Gastrocnemius medialis (tissue), 4 donors: ENCODE measurements around the gene CSRNP3. TPM values are rescaled to one million over a fixed set of nuclear protein-coding genes. Genes with fewer than 3 reads are reported as not detected.

Source experiments
- ATAC-seq, 2 donors: fragments of 150-250 bp; one replicate each; pipeline ENCODE4 v1.9.1; 2016
- DNase-seq, 2 donors: peaks; one replicate each; pipeline ENCODE4 v3.0.0-alpha.2; 2019
- H3K27ac ChIP-seq, 4 donors: fragments of 200-600 bp; sonication (generic); 1 replicate in 1 of 4; 2 replicates in 3 of 4; pipeline ENCODE4 v1.5.1; 2016 to 2018; ENCODE audit warnings: mild to moderate bottlenecking in 2 of 4, moderate library complexity in 1 of 4
- H3K27me3 ChIP-seq, 3 donors: fragments of 200-600 bp; sonication (generic) in 2 of 3; 1 replicate in 1 of 3; 2 replicates in 2 of 3; pipeline versions ENCODE4 v1.5.1 to v1.6.0; 2016 to 2019; ENCODE audit warnings: mild to moderate bottlenecking in 1 of 3, moderate library complexity in 1 of 3
- H3K36me3 ChIP-seq, 2 donors: fragments of 200-600 bp; sonication (generic) in 1 of 2; one replicate each; pipeline ENCODE4 v1.5.1; 2017 to 2018
- H3K4me1 ChIP-seq, 2 donors: fragments of 200-600 bp; sonication (generic) in 1 of 2; one replicate each; pipeline ENCODE4 v1.5.1; 2016 to 2017; ENCODE audit warnings: mild to moderate bottlenecking in 2 of 2
- H3K4me3 ChIP-seq, 4 donors: fragments of 200-600 bp; sonication (generic) in 3 of 4; 1 replicate in 1 of 4; 2 replicates in 3 of 4; pipeline ENCODE4 v1.5.1; 2016 to 2019; ENCODE audit warnings: mild to moderate bottlenecking in 2 of 4
- H3K9me3 ChIP-seq, 3 donors: fragments of 200-600 bp; sonication (generic) in 2 of 3; 1 replicate in 1 of 3; 2 replicates in 2 of 3; pipeline ENCODE4 v1.5.1; 2016 to 2019
- CTCF ChIP-seq, 5 experiments: fragments of 450-650 bp in 3 of 5; fragments of 200-600 bp in 2 of 5; sonication (generic) in 2 of 5; IDR thresholded peaks in 4 of 5; conservative IDR thresholded peaks in 1 of 5; 1 replicate in 4 of 5; 2 replicates in 1 of 5; pipeline ENCODE4 v1.5.1; 2016 to 2019; ENCODE audit warnings: antibody characterized with exemption in 5 of 5, mild to moderate bottlenecking in 3 of 5, moderate library complexity in 3 of 5
- POLR2A ChIP-seq, 2 donors: fragments of 450-650 bp; IDR thresholded peaks; one replicate each; pipeline ENCODE4 v1.6.1; 2017; ENCODE audit warnings: antibody characterized with exemption in 2 of 2, mild to moderate bottlenecking in 2 of 2, moderate library complexity in 2 of 2
- in situ Hi-C, 4 donors: fragments of 200-750 bp; cut with MboI; loops; one replicate each; pipeline versions ENCODE4 v1.15.0 to v1.8.0; 2017; ENCODE audit warnings: low sequenced_read_pairs in 4 of 4
- intact Hi-C: fragments of 100-400 bp; cut with DNase I; formaldehyde crosslinking; loops from one replicate; pipeline ENCODE4 v1.15.1; 2023; ENCODE audit warnings: low total_unique reads
- total RNA-seq, 4 donors: library from RNA; depleted of rRNA; stranded (reverse); fragments of >200 nt; gene quantifications; one replicate each; pipeline versions ENCODE4 v1.1.0 to v1.2.3, GENCODE V29; 2016

CSRNP3 gene
- total RNA-seq, 4 donors from 2014 or later = 0.05 to 0.27 (median 0.08) TPM

- H3K4me1 ChIP-seq = no peaks in the 10 kb centered on the region
- no peaks in the 10 kb centered on the region for H3K9me3 ChIP-seq
- DNase-seq = no peak
- no peak overlapping the region for H3K4me3 ChIP-seq
- no peak for TF ChIP-seq CTCF (IDR thresholded peaks at IDR 0.05 in 4 of 5, conservative IDR thresholded peaks at IDR 0.05 in 1 of 5)
- ATAC-seq = no peak
- H3K27me3 ChIP-seq = no peaks in the 10 kb centered on the region
- intact Hi-C loops = no loop called here
- H3K27ac ChIP-seq = no peak overlapping the region
- H3K36me3 ChIP-seq = no peaks in the 10 kb centered on the region
- in situ Hi-C loops = no loop called here
These were observed 89.3 kb downstream of the CSRNP3 start for GRCh38 chr2:165558832-165559231.

- Histone ChIP-seq H3K27me3 (no peaks in the 10 kb centered on the region), H3K9me3 (no peaks in the 10 kb centered on the region), H3K4me3 (no peak overlapping the region), H3K36me3 (no peaks in the 10 kb centered on the region), H3K4me1 (no peaks in the 10 kb centered on the region), H3K27ac (no peak overlapping the region)
- TF ChIP-seq POLR2A (IDR thresholded peaks at IDR 0.05) (no peak), CTCF (IDR thresholded peaks at IDR 0.05 in 4 of 5, conservative IDR thresholded peaks at IDR 0.05 in 1 of 5) (no peak)
- in situ Hi-C loops (no loop called here), intact Hi-C loops (no loop called here)
- no peak for DNase-seq
- ATAC-seq = no peak
These were observed 91.0 kb downstream of the CSRNP3 start for GRCh38 chr2:165560377-165560988.

GRCh38 chr2:165561516-165561915 is 92.0 kb downstream of the CSRNP3 start:
- intact Hi-C loops = no loop called here
- ATAC-seq (no peak), DNase-seq (no peak)
- Histone ChIP-seq H3K4me3 (no peak overlapping the region), H3K27ac (no peak overlapping the region), H3K9me3 (no peaks in the 10 kb centered on the region), H3K27me3 (no peaks in the 10 kb centered on the region), H3K4me1 (no peaks in the 10 kb centered on the region), H3K36me3 (no peaks in the 10 kb centered on the region)
- TF ChIP-seq POLR2A (IDR thresholded peaks at IDR 0.05) (no peak), CTCF (IDR thresholded peaks at IDR 0.05 in 4 of 5, conservative IDR thresholded peaks at IDR 0.05 in 1 of 5) (no peak)
- in situ Hi-C loops = no loop called here

- intact Hi-C loops = no loop called here
- TF ChIP-seq CTCF (IDR thresholded peaks at IDR 0.05 in 4 of 5, conservative IDR thresholded peaks at IDR 0.05 in 1 of 5) (no peak), POLR2A (IDR thresholded peaks at IDR 0.05) (no peak)
- no peaks in the 10 kb centered on the region for H3K4me1 ChIP-seq
- H3K9me3 ChIP-seq = no peaks in the 10 kb centered on the region
- DNase-seq (no peak), ATAC-seq (peak in 1 of 2 donors; percentile 52)
- no peak overlapping the region for H3K27ac ChIP-seq
- H3K27me3 ChIP-seq = no peaks in the 10 kb centered on the region
- no peaks in the 10 kb centered on the region for H3K36me3 ChIP-seq
- in situ Hi-C loops = no loop called here
- no peak overlapping the region for H3K4me3 ChIP-seq
These were observed 92.7 kb downstream of the CSRNP3 start for GRCh38 chr2:165562233-165562632.
